MM.1S (cell line): ENCODE results near the gene GARIN5A.

Experiments used
- CTCF ChIP-seq: fragments of 300-600 bp; sonication (generic); IDR thresholded peaks from 2 replicates; pipeline ENCODE4 v1.5.1; 2016; ENCODE audit warnings: antibody characterized with exemption, low read length, mixed read lengths
- EZH2 ChIP-seq: fragments of 300-600 bp; sonication (generic); optimal IDR thresholded peaks from 2 replicates; pipeline ENCODE3; 2017; ENCODE audit warnings: low read depth, mild to moderate bottlenecking, antibody characterized with exemption, low read length, mixed read lengths

- TF ChIP-seq CTCF, result no peak
- no peak for TF ChIP-seq EZH2
Observed at GRCh38 chr19:50520822-50521465, 44.3 kb upstream of the GARIN5A start.
